H9 (cell line): Measurements from ENCODE around the gene ARHGEF6. TPM values are rescaled to one million over a fixed set of nuclear protein-coding genes. Genes with fewer than 3 reads are reported as not detected.

Experiments used
- DNase-seq: peaks from one replicate; pipeline ENCODE4 v3.0.0-alpha.2; 2017
- H2AFZ ChIP-seq: one replicate; pipeline ENCODE4 v1.6.1; 2013; ENCODE audit warnings: mild to moderate bottlenecking, low read length, control low read depth, moderate library complexity
- H2AK5ac ChIP-seq: 2 replicates; pipeline ENCODE4 v1.6.1; 2013; ENCODE audit warnings: low read length, control low read depth, mixed read lengths; ENCODE audit not compliant: insufficient read length
- H2BK120ac ChIP-seq: one replicate; pipeline ENCODE4 v1.6.1; 2013; ENCODE audit warnings: low read depth, mild to moderate bottlenecking, low read length, control low read depth, inconsistent platforms; ENCODE audit not compliant: poor library complexity, severe bottlenecking
- H2BK12ac ChIP-seq: 2 replicates; pipeline ENCODE4 v1.6.1; 2013; ENCODE audit warnings: low read length, control low read depth, mixed read lengths, low read depth; ENCODE audit not compliant: insufficient read length
- H2BK15ac ChIP-seq: 2 replicates; pipeline ENCODE4 v1.6.1; 2013; ENCODE audit warnings: low read depth, low read length, control low read depth
- H2BK20ac ChIP-seq: one replicate; pipeline ENCODE4 v1.6.1; 2013; ENCODE audit warnings: low read depth, mild to moderate bottlenecking, low read length, control low read depth, inconsistent platforms; ENCODE audit not compliant: poor library complexity, severe bottlenecking
- H2BK5ac ChIP-seq: 2 replicates; pipeline ENCODE4 v1.6.1; 2013; ENCODE audit warnings: low read length, control low read depth, mixed read lengths; ENCODE audit not compliant: insufficient read length
- H3K14ac ChIP-seq: 2 replicates; pipeline ENCODE4 v1.6.1; 2013; ENCODE audit warnings: low read length, control low read depth; ENCODE audit not compliant: insufficient read depth
- H3K18ac ChIP-seq: 2 replicates; pipeline ENCODE4 v1.6.1; 2013; ENCODE audit warnings: low read depth, mild to moderate bottlenecking, mixed read lengths, low read length, control low read depth; ENCODE audit not compliant: insufficient read length
- H3K23ac ChIP-seq: 2 replicates; pipeline ENCODE4 v1.6.1; 2013; ENCODE audit warnings: low read length, control low read depth, mixed read lengths, low read depth; ENCODE audit not compliant: insufficient read length
- H3K23me2 ChIP-seq: 2 replicates; pipeline ENCODE4 v1.6.1; 2013; ENCODE audit warnings: low read depth, mild to moderate bottlenecking, mixed read lengths, low read length, control low read depth; ENCODE audit not compliant: insufficient read length, poor library complexity, severe bottlenecking
- H3K27ac ChIP-seq: 2 replicates; pipeline ENCODE4 v1.5.1; 2013; ENCODE audit warnings: low read length, control low read depth, mixed read lengths, low read depth; ENCODE audit not compliant: insufficient read length
- H3K27me3 ChIP-seq: 2 replicates; pipeline ENCODE4 v1.6.1; 2013; ENCODE audit warnings: low read length, control low read depth, inconsistent platforms; ENCODE audit not compliant: insufficient read depth
- H3K4ac ChIP-seq: 2 replicates; pipeline ENCODE4 v1.6.1; 2013; ENCODE audit warnings: low read depth, mild to moderate bottlenecking, control low read depth, inconsistent platforms, low read length, moderate library complexity
- H3K4me1 ChIP-seq: 2 replicates; pipeline ENCODE4 v1.6.1; 2013; ENCODE audit warnings: low read length, control low read depth, inconsistent platforms; ENCODE audit not compliant: insufficient read depth
- H3K4me2 ChIP-seq: 2 replicates; pipeline ENCODE4 v1.6.1; 2013; ENCODE audit warnings: low read length, control low read depth, mixed read lengths; ENCODE audit not compliant: insufficient read length, insufficient read depth
- H3K56ac ChIP-seq: 2 replicates; pipeline ENCODE4 v1.6.1; 2013; ENCODE audit warnings: low read depth, mild to moderate bottlenecking, mixed read lengths, low read length, control low read depth; ENCODE audit not compliant: insufficient read length
- H3K79me1 ChIP-seq: 2 replicates; pipeline ENCODE4 v1.6.1; 2013; ENCODE audit warnings: low read depth, mild to moderate bottlenecking, moderate library complexity, low read length, control low read depth, inconsistent platforms; ENCODE audit not compliant: insufficient read depth, poor library complexity, severe bottlenecking
- H3K79me2 ChIP-seq: 2 replicates; pipeline ENCODE4 v1.6.1; 2013; ENCODE audit warnings: low read length, control low read depth, inconsistent platforms; ENCODE audit not compliant: insufficient read depth
- H3K9ac ChIP-seq: 2 replicates; pipeline ENCODE4 v1.6.1; 2013; ENCODE audit warnings: low read length, control low read depth, mixed read lengths; ENCODE audit not compliant: insufficient read length; ENCODE audit errors: extremely low read depth
- H3K9me3 ChIP-seq: one replicate; pipeline ENCODE4 v1.6.1; 2013; ENCODE audit warnings: low read depth, low read length, inconsistent platforms; ENCODE audit not compliant: control insufficient read depth
- H3T11ph ChIP-seq: one replicate; pipeline ENCODE4 v1.6.1; 2013; ENCODE audit warnings: mild to moderate bottlenecking, low read length, control low read depth, inconsistent platforms
- H4K20me1 ChIP-seq: one replicate; pipeline ENCODE4 v1.6.1; 2013; ENCODE audit not compliant: control insufficient read depth, insufficient read length, insufficient read depth
- H4K5ac ChIP-seq: 2 replicates; pipeline ENCODE4 v1.6.1; 2013; ENCODE audit warnings: low read depth, mild to moderate bottlenecking, mixed read lengths, low read length, control low read depth; ENCODE audit not compliant: insufficient read length
- H4K8ac ChIP-seq: replicated peaks from 2 replicates; pipeline ENCODE4 v1.6.1; 2013; ENCODE audit warnings: low read length, control low read depth, mixed read lengths, low read depth; ENCODE audit not compliant: insufficient read length
- H4K91ac ChIP-seq: 2 replicates; pipeline ENCODE4 v1.6.1; 2013; ENCODE audit warnings: low read depth, mild to moderate bottlenecking, moderate library complexity, mixed read lengths, low read length, control low read depth; ENCODE audit not compliant: insufficient read length
- H3K27ac Mint-ChIP-seq, 3 experiments: 2 replicates in 2 of 3; 3 replicates in 1 of 3; pipeline ENCODE4 v1.8.0; 2020 to 2021; ENCODE audit warnings: mixed read lengths in 3 of 3, mild to moderate bottlenecking in 1 of 3, moderate library complexity in 1 of 3
- H3K27me3 Mint-ChIP-seq: 2 replicates; pipeline ENCODE4 v1.8.0; 2021; ENCODE audit warnings: low read depth, mild to moderate bottlenecking, moderate library complexity, mixed read lengths
- H3K36me3 Mint-ChIP-seq, 3 experiments: 2 replicates in 2 of 3; 3 replicates in 1 of 3; pipeline ENCODE4 v1.8.0; 2020 to 2021; ENCODE audit warnings: low read depth in 3 of 3, mixed read lengths in 3 of 3; ENCODE audit not compliant: insufficient read depth in 1 of 3
- H3K4me1 Mint-ChIP-seq, 2 experiments: 2 replicates each; pipeline ENCODE4 v1.8.0; 2020; ENCODE audit warnings: mixed read lengths in 2 of 2
- H3K4me3 Mint-ChIP-seq, 2 experiments: 2 replicates in 1 of 2; 3 replicates in 1 of 2; pipeline ENCODE4 v1.8.0; 2020 to 2021; ENCODE audit warnings: mild to moderate bottlenecking in 2 of 2, mixed read lengths in 2 of 2, moderate library complexity in 1 of 2
- H3K9me3 Mint-ChIP-seq, 2 experiments: 2 replicates in 1 of 2; 3 replicates in 1 of 2; pipeline ENCODE4 v1.8.0; 2020; ENCODE audit warnings: mild to moderate bottlenecking in 2 of 2, mixed read lengths in 2 of 2, moderate library complexity in 1 of 2
- WGBS: extraction: QIAGEN DNeasy Blood & Tissue Kit; methylation state at CpG from one replicate; pipeline ENCODE4 v1.1.7; 2013; ENCODE audit warnings: missing lambda C conversion rate, low lambda C conversion rate, mixed read lengths; ENCODE audit not compliant: insufficient read length; ENCODE audit errors: extremely low coverage; 5-methylcytosine and 5-hydroxymethylcytosine counted together
- total RNA-seq: library from RNA; stranded (reverse); gene quantifications from 2 replicates; pipeline ENCODE4 v1.2.1, GENCODE V29; 2021
- TF ChIP-seq, protein P1 (sequence below): fragments of 200-600 bp; sonication (generic); conservative IDR thresholded peaks from 3 replicates; pipeline ENCODE4 v1.8.0; 2021; ENCODE audit warnings: antibody characterized with exemption, mild to moderate bottlenecking

Gene ARHGEF6
- total RNA-seq, 1 experiment from 2014 or later, result 3.6 TPM

- no peaks in the 10 kb centered on the region for H3K4me1 ChIP-seq
- no peaks in the 10 kb centered on the region for H3K27me3 Mint-ChIP-seq
- no peak overlapping the region for H3K4ac ChIP-seq
These were observed 163.6 kb downstream of the ARHGEF6 start for GRCh38 chrX:136616987-136617685.

More at GRCh38 chrX:136616987-136617685, 163.6 kb downstream of the ARHGEF6 start:
- no peak overlapping the region for H2BK120ac ChIP-seq
- H3K36me3 Mint-ChIP-seq, result no peaks in the 10 kb centered on the region; a peak in 1 of 7 replicates
- H2AFZ ChIP-seq, result no peak overlapping the region
- no peak overlapping the region for H4K5ac ChIP-seq
- no peak overlapping the region for H3T11ph ChIP-seq
- H4K91ac ChIP-seq, result no peak overlapping the region
- peaks cover 48% of the 10 kb centered on the region for H3K9me3 ChIP-seq
- H2BK20ac ChIP-seq, result no peak overlapping the region
- H4K8ac ChIP-seq, result no peak overlapping the region
- no CpG with 5 or more reads among the region's 6 CpGs for WGBS
- H3K27ac ChIP-seq, result no peak overlapping the region
- TF ChIP-seq, protein P1, sequence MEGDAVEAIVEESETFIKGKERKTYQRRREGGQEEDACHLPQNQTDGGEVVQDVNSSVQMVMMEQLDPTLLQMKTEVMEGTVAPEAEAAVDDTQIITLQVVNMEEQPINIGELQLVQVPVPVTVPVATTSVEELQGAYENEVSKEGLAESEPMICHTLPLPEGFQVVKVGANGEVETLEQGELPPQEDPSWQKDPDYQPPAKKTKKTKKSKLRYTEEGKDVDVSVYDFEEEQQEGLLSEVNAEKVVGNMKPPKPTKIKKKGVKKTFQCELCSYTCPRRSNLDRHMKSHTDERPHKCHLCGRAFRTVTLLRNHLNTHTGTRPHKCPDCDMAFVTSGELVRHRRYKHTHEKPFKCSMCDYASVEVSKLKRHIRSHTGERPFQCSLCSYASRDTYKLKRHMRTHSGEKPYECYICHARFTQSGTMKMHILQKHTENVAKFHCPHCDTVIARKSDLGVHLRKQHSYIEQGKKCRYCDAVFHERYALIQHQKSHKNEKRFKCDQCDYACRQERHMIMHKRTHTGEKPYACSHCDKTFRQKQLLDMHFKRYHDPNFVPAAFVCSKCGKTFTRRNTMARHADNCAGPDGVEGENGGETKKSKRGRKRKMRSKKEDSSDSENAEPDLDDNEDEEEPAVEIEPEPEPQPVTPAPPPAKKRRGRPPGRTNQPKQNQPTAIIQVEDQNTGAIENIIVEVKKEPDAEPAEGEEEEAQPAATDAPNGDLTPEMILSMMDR, result no peak
- H3K4me3 Mint-ChIP-seq, result no peak overlapping the region
- no peak overlapping the region for H2BK15ac ChIP-seq
- H3K27ac Mint-ChIP-seq, result no peak overlapping the region
- peaks cover 65 to 68% of the 10 kb centered on the region in 2 experiments for H3K9me3 Mint-ChIP-seq
- H2BK5ac ChIP-seq, result no peak overlapping the region
- no peaks in the 10 kb centered on the region for H3K23me2 ChIP-seq
- H3K9ac ChIP-seq, result no peak overlapping the region
- no peak overlapping the region for H2AK5ac ChIP-seq
- no peak overlapping the region for H3K18ac ChIP-seq
- no peaks in the 10 kb centered on the region for H3K27me3 ChIP-seq
- H3K14ac ChIP-seq, result no peak overlapping the region
- H3K23ac ChIP-seq, result no peak overlapping the region
- H2BK12ac ChIP-seq, result no peak overlapping the region
- H3K4me1 Mint-ChIP-seq, result no peaks in the 10 kb centered on the region
- DNase-seq, result no peak
- no peak overlapping the region for H3K4me2 ChIP-seq
- no peak overlapping the region for H3K56ac ChIP-seq
- H3K79me2 ChIP-seq, result no peaks in the 10 kb centered on the region
- H4K20me1 ChIP-seq, result no peaks in the 10 kb centered on the region
- no peaks in the 10 kb centered on the region for H3K79me1 ChIP-seq

Other genes with a start within 250 kb of the ARHGEF6 start
- gene VGLL1, start 248.7 kb downstream of the ARHGEF6 start, total RNA-seq, result not detected in 2 replicates
- gene CD40LG, start 132.8 kb downstream of the ARHGEF6 start, total RNA-seq, result not detected in 2 replicates
- 409 and 414 TPM in 2 replicates for gene RBMX, start 99.8 kb upstream of the ARHGEF6 start, total RNA-seq